CD4-positive, alpha-beta T cell treated with Interleukin-21 for 1 hour (primary cell): ENCODE data around the gene TRAF5.
"Not testable (repeated sequence)": the region's sequence is repeated elsewhere in the genome, so short reads cannot be mapped to it uniquely, and the experiment has no call there.

Experiments used
- DNase-seq: peaks from one replicate; pipeline ENCODE4 v3.0.0-alpha.2; 2020

The TRAF5 gene

GRCh38 chr1:211326528-211327345, at the start of gene TRAF5:
Gene TRAF5, plus strand, starts transcription at chr1:211326833. Its CDS starts 26,407 bp downstream, at chr1:211353240.
- DNase-seq = peak; percentile 56

- no peak for DNase-seq
Measured at GRCh38 chr1:211279340-211279739, 47.3 kb upstream of the TRAF5 start.

- no peak for DNase-seq
Measured at GRCh38 chr1:211280910-211281309, 45.7 kb upstream of the TRAF5 start.

GRCh38 chr1:211281320-211282022, 45.2 kb upstream of the TRAF5 start:
- DNase-seq = no peak

GRCh38 chr1:211282023-211282373, 44.6 kb upstream of the TRAF5 start:
- no peak for DNase-seq

- no peak for DNase-seq
Measured at GRCh38 chr1:211285196-211285595, 41.4 kb upstream of the TRAF5 start.

GRCh38 chr1:211287218-211287617, 39.4 kb upstream of the TRAF5 start:
- no peak for DNase-seq

GRCh38 chr1:211292411-211292810, 34.2 kb upstream of the TRAF5 start:
- DNase-seq = no peak

- no peak for DNase-seq
Measured at GRCh38 chr1:211296396-211296795, 30.2 kb upstream of the TRAF5 start.

GRCh38 chr1:211305044-211305443, 21.6 kb upstream of the TRAF5 start:
- DNase-seq = no peak

GRCh38 chr1:211309617-211310016, 17.0 kb upstream of the TRAF5 start:
- DNase-seq = no peak

GRCh38 chr1:211313392-211313791, 13.2 kb upstream of the TRAF5 start:
- DNase-seq = no peak

- DNase-seq = no peak
Measured at GRCh38 chr1:211318576-211319280, 7.9 kb upstream of the TRAF5 start.

GRCh38 chr1:211319892-211320291, 6.7 kb upstream of the TRAF5 start:
- no peak for DNase-seq

- DNase-seq = no peak
Measured at GRCh38 chr1:211320980-211321379, 5.7 kb upstream of the TRAF5 start.

- DNase-seq = not testable (repeated sequence)
Measured at GRCh38 chr1:211321646-211322045, 5.0 kb upstream of the TRAF5 start.

- peak; percentile 78 for DNase-seq
Measured at GRCh38 chr1:211323156-211324063, 3.2 kb upstream of the TRAF5 start.

GRCh38 chr1:211324992-211325775, 1.4 kb upstream of the TRAF5 start:
- DNase-seq = no peak

- DNase-seq = no peak
Measured at GRCh38 chr1:211326140-211326527, 499 bp upstream of the TRAF5 start.

GRCh38 chr1:211327346-211327921, 801 bp downstream of the TRAF5 start:
- peak; percentile 33 for DNase-seq

GRCh38 chr1:211328084-211328694, 1.6 kb downstream of the TRAF5 start:
- no peak for DNase-seq
